ENCODE results near the gene ABHD17A.

The ABHD17A gene

GRCh38 chr19:1917926-1918325, 32.6 kb upstream of the ABHD17A start:
- no peaks in the 10 kb centered on the region for H3K4me1 ChIP-seq (ENCODE audit: insufficient read depth, low read length)
- peaks cover 4% of the 10 kb centered on the region; the same call in 1 of the 2 replicates for H3K36me3 ChIP-seq (ENCODE audit: insufficient read depth, low read length)
- no peak overlapping the region for H3K9ac ChIP-seq (ENCODE audit: low read depth, low read length)
- no peaks in the 10 kb centered on the region for H3K9me3 ChIP-seq (ENCODE audit: control insufficient read depth, insufficient read depth, low read length)

DNA sequence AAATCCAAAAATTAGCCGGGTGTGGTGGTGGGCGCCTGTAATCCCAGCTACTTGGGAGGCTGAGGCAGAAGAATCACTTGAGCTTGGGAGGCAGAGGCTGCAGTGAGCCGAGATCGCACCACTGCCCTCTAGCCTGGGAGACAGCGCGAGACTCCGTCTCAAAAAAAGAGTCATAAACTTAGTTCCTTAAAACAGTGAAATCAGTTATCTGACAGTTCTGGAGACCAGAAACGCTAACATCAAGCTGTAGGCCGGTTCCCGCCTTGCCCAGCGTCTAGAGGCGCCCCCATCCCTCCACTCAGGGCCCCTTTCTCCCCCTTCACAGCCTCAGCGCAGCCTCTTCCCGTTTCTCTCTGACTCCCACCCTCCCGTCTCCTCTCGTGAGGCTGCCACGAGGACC, 31.9 kb upstream of the ABHD17A start:
- Histone ChIP-seq H3K9ac (ENCODE audit: low read depth, low read length) (no peak overlapping the region), H3K9me3 (ENCODE audit: control insufficient read depth, insufficient read depth, low read length) (no peaks in the 10 kb centered on the region), H3K4me1 (ENCODE audit: insufficient read depth, low read length) (no peaks in the 10 kb centered on the region), H3K36me3 (ENCODE audit: insufficient read depth, low read length) (peaks cover 5% of the 10 kb centered on the region; the same call in 1 of the 2 replicates)

DNA sequence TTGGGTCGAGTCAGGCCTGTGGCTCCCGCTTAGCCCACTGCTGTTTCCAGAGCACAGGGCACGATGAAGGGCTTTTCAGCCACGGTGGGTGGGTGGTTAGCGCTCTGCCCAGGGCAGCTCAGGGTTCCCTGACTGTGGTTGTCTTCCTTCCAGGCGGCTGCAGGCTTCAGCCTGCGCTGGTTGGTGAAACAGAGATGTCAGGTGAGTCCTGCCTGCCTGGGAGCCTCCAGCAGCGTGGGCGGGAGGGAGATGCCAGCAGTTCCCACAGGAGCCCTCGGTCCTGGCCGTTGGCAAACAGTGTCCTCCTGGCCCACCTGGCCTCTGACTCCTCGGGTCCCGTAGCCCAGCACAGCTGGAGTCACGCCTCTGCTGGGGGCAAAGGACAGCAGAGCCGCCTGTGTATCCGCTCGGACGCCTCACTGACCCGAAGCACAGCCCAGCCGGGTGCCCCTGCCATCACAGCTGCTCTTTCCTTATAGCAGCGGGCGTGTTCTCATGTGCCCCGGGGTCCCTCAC, 29.6 kb upstream of the ABHD17A start:
- peaks cover 5% of the 10 kb centered on the region; the same call in 1 of the 2 replicates for H3K36me3 ChIP-seq (ENCODE audit: insufficient read depth, low read length)
- no peak overlapping the region for H3K9ac ChIP-seq (ENCODE audit: low read depth, low read length)
- no peaks in the 10 kb centered on the region for H3K9me3 ChIP-seq (ENCODE audit: control insufficient read depth, insufficient read depth, low read length)
- no peaks in the 10 kb centered on the region for H3K4me1 ChIP-seq (ENCODE audit: insufficient read depth, low read length)

DNA sequence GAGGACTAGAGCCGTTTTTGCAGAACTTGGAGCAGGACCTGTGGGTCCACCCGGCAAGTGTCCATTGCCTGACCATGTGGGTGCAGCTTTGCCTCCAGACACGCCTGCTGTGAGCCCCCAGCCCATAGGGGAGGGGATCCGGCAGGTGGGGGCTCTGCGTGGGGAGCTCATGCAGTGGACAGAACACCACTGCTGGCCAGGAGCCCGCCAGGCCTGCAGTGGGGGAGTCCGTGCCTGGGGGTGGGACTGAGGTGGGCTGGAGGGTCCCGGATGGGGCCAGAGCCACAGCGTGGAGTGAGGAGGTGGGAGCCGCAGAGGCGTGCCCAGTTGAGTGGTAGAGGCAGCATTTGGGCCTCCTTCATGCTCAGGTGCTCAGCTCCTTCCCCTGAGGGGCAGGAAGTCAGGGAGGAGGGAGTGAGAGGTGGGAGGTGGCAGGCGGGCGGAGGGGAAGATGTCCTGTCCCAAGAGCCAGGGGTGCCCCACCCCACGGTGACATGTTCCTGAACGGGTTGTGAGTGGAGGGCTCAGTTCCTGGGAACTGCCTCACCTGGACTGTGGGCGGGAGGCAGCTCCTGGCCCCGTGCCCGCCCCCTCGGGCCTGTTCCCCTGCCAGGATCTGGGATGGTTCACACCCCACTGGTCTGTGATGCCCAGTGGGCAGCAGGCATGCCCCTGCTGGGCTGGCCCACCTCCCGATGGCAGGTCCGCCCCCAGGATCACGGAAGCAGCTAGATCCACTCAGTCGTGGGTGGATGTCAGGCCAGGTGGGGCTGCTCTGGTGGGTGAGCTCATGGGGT, 28.7 kb upstream of the ABHD17A start:
- Histone ChIP-seq H3K4me1 (ENCODE audit: insufficient read depth, low read length) (no peaks in the 10 kb centered on the region), H3K9ac (ENCODE audit: low read depth, low read length) (no peak overlapping the region), H3K9me3 (ENCODE audit: control insufficient read depth, insufficient read depth, low read length) (no peaks in the 10 kb centered on the region), H3K36me3 (ENCODE audit: insufficient read depth, low read length) (peaks cover 5% of the 10 kb centered on the region; the same call in 1 of the 2 replicates)

GRCh38 chr19:1912760-1913505, 27.6 kb upstream of the ABHD17A start:
- Histone ChIP-seq H3K4me1 (ENCODE audit: insufficient read depth, low read length) (no peaks in the 10 kb centered on the region), H3K9me3 (ENCODE audit: control insufficient read depth, insufficient read depth, low read length) (no peaks in the 10 kb centered on the region), H3K9ac (ENCODE audit: low read depth, low read length) (no peak overlapping the region), H3K36me3 (ENCODE audit: insufficient read depth, low read length) (peaks cover 5% of the 10 kb centered on the region; the same call in 1 of the 2 replicates)

- Histone ChIP-seq H3K9me3 (ENCODE audit: control insufficient read depth, insufficient read depth, low read length) (no peaks in the 10 kb centered on the region), H3K4me1 (ENCODE audit: insufficient read depth, low read length) (no peaks in the 10 kb centered on the region), H3K9ac (ENCODE audit: low read depth, low read length) (no peak overlapping the region), H3K36me3 (ENCODE audit: insufficient read depth, low read length) (peaks cover 5% of the 10 kb centered on the region; the same call in 1 of the 2 replicates)
These were observed 26.7 kb upstream of the ABHD17A start for GRCh38 chr19:1911995-1912394.

DNA sequence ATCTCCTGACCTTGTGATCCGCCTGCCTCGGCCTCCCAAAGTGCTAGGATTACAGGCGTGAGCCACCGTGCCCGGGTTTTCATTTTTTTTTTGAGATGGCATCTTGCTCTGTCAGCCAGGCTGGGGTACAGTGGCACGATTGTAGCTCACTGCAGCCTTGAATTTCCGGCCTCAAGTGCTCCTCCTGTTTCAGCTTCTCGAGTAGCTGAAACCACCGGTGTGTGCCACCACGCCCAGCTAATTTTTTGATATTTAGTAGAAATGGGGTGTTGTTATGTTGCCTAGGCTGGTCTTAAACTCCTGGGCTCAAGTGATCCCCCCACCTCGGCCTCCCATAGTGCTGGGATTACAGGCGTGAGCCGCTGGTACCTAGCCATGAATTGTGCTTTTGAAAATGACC, 25.8 kb upstream of the ABHD17A start:
- Histone ChIP-seq H3K4me1 (ENCODE audit: insufficient read depth, low read length) (no peaks in the 10 kb centered on the region), H3K9ac (ENCODE audit: low read depth, low read length) (no peak overlapping the region), H3K36me3 (ENCODE audit: insufficient read depth, low read length) (peaks cover 5% of the 10 kb centered on the region; the same call in 1 of the 2 replicates), H3K9me3 (ENCODE audit: control insufficient read depth, insufficient read depth, low read length) (no peaks in the 10 kb centered on the region)

DNA sequence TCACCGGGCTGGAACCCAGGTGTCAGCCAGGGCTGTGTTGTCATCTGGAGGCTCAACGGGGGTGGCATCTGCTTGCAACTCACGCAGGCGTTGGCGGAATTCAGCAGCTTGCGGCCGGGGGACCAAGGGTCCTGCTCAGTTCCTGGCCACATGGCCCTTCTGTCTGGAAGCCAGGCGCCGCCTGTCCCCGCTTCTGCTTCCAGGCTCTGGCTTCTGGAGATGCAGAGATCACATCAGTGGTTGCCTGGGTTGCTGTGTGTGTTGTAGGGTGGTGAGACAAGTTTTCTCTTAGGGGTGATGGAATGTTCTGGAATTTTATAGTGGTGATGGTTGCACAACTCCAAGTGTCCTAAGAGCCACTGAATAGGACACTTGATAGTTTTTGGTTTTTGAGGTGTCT, 24.9 kb upstream of the ABHD17A start:
- Histone ChIP-seq H3K4me1 (ENCODE audit: insufficient read depth, low read length) (no peaks in the 10 kb centered on the region), H3K9ac (ENCODE audit: low read depth, low read length) (no peak overlapping the region), H3K9me3 (ENCODE audit: control insufficient read depth, insufficient read depth, low read length) (no peaks in the 10 kb centered on the region), H3K36me3 (ENCODE audit: insufficient read depth, low read length) (peaks cover 5% of the 10 kb centered on the region; the same call in 1 of the 2 replicates)

DNA sequence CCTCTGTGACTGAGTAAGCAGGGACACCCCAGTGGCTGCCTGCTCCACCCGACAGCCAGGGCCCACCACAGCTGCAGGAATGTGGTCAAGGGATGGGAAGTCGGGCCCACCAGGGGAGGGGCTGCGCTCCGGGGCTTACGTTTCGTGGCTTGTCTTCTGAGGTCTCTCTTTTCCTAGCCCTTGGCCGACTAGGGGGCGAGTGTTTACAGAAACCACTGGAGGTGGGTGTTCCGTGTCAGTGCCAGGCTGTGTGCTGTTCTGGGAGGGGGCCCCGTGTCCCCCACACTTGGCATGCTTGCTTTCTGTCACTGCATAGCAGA, 24.4 kb upstream of the ABHD17A start:
- H3K36me3 ChIP-seq (ENCODE audit: insufficient read depth, low read length) = peaks cover 5% of the 10 kb centered on the region; the same call in 1 of the 2 replicates
- no peaks in the 10 kb centered on the region for H3K9me3 ChIP-seq (ENCODE audit: control insufficient read depth, insufficient read depth, low read length)
- no peaks in the 10 kb centered on the region for H3K4me1 ChIP-seq (ENCODE audit: insufficient read depth, low read length)
- H3K9ac ChIP-seq (ENCODE audit: low read depth, low read length) = no peak overlapping the region

- Histone ChIP-seq H3K9me3 (ENCODE audit: control insufficient read depth, insufficient read depth, low read length) (no peaks in the 10 kb centered on the region), H3K4me1 (ENCODE audit: insufficient read depth, low read length) (no peaks in the 10 kb centered on the region), H3K9ac (ENCODE audit: low read depth, low read length) (no peak overlapping the region), H3K36me3 (ENCODE audit: insufficient read depth, low read length) (0 out of 2 replicates have a peak, but pooled peaks cover 4% of the 10 kb centered on the region)
These were observed 23.0 kb upstream of the ABHD17A start for GRCh38 chr19:1908364-1908678.

DNA sequence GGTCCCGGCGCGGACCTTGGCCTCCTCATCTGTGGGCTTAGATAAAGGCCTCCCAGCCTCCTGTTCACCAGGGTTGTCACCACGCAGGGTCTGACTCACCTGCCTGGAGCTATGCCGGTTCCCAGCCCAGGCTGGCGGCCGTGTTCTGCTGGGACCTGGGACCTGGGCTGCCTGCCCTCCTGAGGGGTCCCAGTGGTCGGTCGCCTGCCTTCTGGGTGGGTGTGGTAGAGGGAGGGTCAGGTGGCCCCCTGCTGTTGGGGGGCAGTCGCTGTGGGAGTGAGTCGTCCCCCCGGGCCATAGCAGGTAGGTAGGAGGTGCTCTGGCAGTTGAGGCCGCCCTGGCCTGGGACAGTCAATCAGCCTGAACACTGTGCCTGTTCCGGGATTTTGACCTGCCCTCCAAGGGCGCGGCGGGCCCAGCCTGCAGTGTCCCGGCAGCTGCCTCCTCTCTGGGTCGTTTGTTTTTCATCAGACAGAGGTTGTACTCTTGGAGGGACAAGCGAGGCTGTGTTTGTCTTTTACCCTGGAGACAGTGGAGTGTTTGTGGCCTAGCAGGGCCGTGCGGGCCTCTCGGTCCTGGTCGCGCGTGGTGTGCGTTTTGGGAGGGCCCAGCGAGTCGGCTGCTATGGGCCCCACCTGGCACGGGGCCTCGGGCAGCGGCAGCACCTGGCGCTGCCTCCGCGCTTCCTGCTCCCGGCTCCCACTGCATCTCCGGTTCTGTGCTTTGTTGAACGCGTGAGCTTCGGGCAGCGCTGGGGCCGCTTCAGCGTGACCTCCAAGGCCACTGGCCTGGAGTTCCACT, 22.5 kb upstream of the ABHD17A start:
- Histone ChIP-seq H3K4me1 (ENCODE audit: insufficient read depth, low read length) (no peaks in the 10 kb centered on the region), H3K9me3 (ENCODE audit: control insufficient read depth, insufficient read depth, low read length) (no peaks in the 10 kb centered on the region), H3K36me3 (ENCODE audit: insufficient read depth, low read length) (no peaks in the 10 kb centered on the region), H3K9ac (ENCODE audit: low read depth, low read length) (no peak overlapping the region)

GRCh38 chr19:1906985-1907562, 21.8 kb upstream of the ABHD17A start:
- no peaks in the 10 kb centered on the region for H3K36me3 ChIP-seq (ENCODE audit: insufficient read depth, low read length)
- H3K9me3 ChIP-seq (ENCODE audit: control insufficient read depth, insufficient read depth, low read length) = no peaks in the 10 kb centered on the region
- no peak overlapping the region for H3K9ac ChIP-seq (ENCODE audit: low read depth, low read length)
- H3K4me1 ChIP-seq (ENCODE audit: insufficient read depth, low read length) = no peaks in the 10 kb centered on the region

DNA sequence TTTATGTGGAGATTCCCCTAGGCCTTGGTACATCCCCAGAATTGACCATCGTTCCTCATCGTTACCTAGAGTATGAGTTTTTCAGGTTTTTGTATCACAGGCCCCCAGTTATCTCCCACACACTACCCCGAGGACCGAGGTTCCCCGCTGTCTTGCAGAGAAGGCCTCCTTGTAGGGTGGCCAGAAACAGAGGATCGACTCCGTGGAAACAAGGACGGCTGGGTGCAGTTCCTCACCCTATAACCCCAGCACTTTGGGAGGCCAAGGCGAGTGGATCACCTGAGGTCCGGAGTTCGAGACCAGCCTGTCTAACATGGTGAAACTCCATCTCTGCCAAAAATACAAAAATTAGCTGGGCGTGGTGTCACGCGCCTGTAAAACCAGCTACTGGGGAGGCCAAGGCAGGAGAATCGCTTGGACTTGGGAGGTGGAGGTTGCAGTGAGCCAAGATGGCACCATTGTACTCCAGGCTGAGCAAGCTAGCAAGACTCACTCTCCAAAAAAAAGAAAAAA, 20.6 kb upstream of the ABHD17A start:
- peak overlapping the region; percentile 90 for H3K9ac ChIP-seq (ENCODE audit: low read depth, low read length)
- no peaks in the 10 kb centered on the region for H3K4me1 ChIP-seq (ENCODE audit: insufficient read depth, low read length)
- H3K36me3 ChIP-seq (ENCODE audit: insufficient read depth, low read length) = no peaks in the 10 kb centered on the region
- no peaks in the 10 kb centered on the region for H3K9me3 ChIP-seq (ENCODE audit: control insufficient read depth, insufficient read depth, low read length)

Measured in ES-I3 (cell line).